Measurements from ENCODE around the gene MYOG.

The MYOG gene

DNA sequence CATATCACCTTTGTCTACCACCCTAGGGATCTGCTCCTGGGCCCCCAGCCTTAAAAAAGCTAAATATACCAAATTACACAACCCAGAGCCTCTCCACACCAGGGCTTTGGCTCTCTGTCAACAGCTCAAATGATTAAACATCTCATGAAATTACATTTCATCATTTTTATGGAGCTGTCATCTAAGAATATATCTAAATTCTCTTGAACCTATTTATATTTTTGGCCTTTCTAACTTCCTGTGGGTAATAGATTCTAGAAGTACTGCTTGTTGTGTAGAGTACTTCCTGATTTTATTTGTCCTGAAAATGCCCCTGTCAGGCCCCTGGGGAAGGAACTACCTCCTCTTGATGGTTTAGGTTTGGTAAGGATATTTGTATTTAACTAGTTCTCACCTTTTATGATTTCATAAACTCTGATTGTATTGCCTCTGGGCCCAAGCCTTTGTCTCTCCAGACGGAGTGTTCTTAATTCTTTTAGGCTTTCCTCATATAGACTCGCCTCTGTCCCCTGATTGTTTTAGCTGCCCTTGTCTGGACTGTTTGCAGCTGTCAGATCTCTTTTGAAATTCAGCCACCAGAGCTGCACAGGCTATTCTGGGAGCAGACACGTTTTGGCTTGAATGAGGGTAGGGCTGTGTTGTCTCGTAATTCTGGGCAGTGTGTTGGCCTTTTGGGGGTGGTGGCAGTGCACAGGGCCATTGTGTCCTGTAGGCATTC, 16.6 kb downstream of the MYOG start:
- DNase-seq, result peak in 1 of 2 experiments; percentile 57

DNA sequence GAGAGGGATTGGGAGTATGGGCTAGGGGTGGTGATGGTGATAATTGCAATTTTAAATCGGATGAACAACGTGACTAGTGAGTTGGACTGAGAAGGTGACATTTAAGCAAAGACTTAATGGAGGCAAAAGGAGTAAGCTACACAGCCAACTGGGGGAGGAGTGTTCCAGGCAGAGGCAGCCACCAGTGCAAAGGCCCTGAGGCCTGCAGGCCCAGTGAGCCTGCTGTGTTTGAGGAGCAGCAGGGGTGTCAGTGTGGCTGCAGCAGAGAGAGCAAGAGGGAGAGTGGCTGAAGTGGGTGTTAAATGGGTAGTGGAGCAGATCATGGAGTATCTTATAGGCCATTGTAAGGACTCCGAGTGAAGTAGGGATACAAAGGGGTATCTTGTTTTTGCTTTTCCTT, 18.8 kb downstream of the MYOG start:
- DNase-seq, result no peak

DNA sequence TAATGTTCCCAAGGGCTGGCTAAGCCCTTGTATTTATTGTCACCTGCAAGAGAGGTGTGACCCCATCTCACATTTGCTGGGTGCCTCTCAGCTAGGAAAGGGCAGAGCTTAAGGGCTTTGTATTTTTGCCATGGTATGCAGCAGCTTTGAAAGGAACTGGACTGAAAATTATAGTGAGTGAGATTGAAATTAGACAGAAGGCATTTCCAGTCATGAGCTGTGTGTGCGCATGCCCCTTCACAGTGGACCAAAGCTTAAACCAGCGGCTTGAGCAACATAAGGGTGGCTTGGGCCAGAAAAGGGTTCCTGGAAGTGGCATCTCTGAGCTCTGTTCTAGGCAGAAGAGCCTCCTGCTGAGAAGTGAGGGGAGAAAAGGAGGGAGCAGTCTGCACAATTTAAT, 19.8 kb downstream of the MYOG start:
- DNase-seq, result no peak

DNA sequence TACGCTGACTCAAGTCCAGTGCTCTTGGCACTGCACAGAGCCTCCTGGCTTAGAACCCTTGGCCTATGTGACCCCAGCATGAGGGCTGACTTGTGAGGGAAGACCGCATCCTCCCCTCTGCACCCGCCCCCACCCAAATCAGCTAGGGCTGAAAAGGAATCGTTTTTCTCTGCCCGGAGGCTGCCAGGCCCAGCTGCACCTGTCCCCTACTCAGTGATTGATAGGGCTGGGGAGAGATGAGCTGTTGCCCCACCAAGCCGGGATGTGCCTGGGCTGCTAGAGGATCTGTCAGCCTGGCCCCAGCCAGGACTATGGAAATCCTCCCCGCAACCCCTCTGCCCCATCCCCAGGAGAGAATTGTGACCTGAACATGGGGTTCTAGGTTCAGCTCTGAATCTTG, 20.6 kb downstream of the MYOG start:
- peak in 1 of 2 experiments; percentile 17 for DNase-seq

DNA sequence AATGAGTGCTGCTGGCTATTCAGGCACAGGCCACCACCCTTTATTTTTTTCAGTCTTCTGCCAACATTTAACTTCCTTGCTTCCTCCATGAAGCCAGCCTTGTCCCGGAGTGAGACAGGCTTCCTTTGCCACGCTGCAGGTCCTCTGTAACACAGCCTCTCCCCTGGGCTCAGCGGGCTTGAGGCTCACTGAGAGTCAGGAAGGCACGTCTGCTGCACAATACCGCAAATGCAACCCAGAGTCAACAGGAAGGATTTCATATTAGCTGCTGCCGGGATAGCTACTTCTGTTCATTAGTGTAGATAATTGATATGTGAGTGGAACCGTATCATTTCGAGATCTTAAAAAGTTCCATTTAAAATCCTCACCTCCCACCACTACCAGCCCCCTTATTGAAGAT, 22.5 kb downstream of the MYOG start:
- DNase-seq, result no peak

DNA sequence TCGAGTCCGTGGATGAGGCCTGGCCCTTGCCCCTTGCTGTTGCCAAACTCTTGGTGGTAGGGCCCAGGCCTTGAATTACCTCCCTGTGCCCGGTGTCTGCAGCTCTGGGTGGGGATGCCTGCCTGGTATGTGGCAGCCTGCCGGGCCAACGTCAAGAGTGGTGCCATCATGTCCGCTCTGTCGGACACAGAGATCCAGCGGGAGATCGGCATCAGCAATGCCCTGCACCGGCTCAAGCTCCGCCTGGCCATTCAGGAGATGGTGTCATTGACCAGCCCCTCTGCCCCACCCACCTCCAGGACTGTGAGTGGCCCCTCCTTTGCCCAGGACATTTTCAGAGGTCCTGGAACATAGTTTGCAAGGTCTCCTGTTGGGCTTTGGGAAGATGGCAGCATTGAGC, 25.7 kb downstream of the MYOG start:
- no peak for DNase-seq

DNA sequence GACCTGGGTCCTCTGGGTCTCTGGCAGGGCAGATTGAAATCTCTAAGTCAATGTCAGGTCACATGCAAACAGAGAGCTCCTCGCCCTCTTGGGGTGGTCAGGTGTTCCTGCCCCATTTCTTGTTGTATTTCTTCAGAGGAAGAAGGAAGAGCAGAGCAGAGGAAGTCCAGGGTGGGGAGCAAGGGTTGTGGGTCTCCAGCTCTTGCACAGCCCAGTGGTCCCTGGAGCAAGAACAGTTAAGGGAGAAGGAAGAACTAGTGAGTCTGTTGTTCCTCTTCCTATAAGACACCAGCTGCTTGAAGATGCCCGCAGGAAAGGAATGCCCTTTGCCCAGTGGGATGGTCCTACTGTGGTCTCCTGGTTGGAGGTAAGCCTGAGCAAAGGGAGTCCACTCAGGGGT, 26.3 kb downstream of the MYOG start:
- no peak for DNase-seq

DNA sequence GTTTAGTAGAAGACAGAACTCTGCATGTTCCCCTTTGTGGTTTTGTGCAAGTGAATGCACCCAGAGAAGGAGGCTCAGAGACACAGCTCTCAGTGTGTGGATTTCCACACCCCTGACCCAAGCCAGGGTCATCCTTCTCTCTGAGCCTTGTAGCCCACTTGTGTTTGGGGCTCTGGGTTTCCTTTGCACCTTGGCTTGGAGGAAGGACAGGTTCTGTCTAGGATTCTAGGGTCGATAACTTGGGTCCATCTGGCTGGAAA, 27.2 kb downstream of the MYOG start:
- no peak for DNase-seq

DNA sequence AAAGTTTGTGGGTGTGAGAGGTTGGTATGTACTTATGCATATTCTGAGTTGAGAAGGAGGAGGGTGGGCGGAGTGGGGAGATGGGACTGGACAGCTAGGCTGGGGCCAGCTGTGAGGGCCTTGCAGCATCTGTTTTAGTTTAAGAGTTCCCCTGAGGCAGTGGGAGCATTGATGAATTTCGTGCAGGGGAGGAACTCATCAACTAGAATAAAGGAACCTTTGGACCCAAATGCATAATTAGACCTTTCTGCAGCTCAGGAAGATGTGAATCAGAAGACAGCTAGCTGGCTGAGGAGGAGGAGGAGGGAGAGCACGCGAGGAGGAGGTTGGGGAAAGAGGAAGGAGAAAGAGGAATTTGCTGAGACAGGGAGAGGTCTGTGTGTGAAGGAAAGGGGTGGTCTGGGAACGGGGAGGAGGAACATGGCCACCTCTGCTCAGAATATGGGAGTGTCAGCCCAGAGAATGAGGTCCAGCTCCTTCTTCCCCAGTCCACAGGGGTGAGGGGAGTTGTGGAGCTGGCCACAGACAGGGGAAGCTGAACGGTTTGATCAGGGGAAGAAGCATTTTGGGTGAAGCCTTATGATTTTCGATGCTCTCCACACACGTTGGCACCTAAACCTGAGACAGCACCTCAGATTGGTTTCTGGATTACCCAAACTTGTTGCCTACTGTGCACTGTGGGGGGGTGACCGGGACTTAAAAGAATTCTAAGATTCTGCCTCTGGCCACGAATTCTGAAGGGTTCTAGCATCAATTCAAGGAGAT, 27.7 kb downstream of the MYOG start:
- no peak for DNase-seq

DNA sequence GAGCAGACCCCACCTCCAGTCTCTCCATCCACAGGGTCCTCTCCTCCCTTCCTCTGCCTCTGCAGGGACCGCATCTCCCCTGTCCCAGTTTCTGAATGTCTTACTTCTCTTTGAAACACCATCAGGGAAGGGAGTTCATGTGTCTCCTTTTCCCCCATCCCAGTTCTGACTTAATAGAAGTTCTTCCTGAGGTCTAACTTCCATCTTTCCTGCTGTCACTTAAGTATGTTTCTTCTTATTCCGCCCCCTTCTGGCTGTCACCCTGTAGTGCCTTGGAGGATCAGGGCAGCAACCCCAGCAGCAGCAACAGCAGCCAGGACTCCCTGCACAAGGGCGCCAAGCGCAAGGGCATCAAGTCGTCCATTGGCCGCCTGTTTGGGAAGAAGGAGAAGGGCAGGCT, 29.3 kb downstream of the MYOG start:
- DNase-seq, result no peak

DNA sequence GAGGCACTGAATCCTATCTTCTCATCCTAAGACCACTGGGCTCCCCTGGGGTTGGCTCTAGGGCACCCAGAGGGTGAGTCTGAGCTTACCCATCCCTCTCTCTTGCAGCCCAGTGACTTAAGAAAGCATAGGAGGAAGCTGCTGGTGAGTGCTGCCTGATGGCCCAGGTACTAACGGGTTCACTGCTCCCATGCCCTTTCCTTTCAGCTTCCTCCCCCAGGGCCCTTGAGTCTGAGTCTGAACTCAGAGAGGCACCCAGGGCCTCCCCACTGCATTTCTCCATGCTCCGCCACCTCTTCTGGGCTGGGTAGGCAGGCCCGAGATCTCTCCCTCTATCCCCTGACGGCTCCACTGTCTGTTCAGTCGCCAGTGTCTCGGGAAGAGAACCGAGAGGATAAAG, 29.8 kb downstream of the MYOG start:
- DNase-seq, result no peak

DNA sequence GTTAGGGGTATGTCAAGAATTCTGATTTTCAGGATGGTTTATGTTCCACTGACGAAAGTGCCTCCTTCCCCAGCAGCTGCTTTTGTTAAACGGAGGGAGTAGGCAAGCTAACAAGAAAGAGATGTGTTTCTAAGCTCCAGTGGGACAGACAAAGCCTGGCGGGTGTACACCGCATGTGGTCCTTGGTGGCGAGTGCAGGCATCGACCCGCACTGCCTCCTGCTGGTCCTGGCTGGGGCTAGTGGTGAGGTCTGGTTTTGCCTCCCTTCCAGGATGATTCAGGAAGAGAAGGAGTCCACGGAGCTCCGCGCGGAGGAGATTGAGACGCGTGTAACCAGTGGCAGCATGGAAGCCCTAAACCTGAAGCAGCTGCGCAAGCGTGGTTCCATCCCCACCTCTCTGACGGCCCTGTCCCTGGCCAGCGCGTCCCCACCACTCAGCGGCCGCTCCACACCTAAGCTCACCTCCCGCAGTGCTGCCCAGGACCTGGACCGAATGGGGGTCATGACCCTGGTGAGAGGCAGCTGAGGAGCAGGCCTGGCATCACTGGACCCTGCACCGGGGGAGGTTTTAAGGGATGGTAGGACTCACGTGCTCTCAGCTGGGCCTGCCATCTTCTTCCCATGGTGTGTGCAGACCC, 30.5 kb downstream of the MYOG start:
- DNase-seq, result no peak

DNA sequence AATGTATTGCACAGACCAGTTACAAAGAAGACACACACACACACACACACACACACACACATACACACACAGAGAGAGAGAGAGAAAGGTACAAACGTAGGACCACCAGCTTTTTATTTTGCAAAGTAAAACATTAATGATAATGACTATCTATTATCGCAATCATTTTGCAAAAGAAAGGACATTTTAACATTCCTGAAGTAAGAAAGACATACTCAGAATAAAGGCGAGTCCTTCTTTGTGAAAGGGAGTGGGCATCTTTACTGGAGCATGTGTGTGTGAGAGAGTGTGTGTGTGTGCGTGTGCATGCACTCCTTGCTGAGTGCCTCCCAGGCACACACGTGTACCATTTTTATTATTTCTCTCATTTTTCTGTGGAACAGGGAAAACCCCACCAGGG, 31.2 kb downstream of the MYOG start:
- no peak for DNase-seq

DNA sequence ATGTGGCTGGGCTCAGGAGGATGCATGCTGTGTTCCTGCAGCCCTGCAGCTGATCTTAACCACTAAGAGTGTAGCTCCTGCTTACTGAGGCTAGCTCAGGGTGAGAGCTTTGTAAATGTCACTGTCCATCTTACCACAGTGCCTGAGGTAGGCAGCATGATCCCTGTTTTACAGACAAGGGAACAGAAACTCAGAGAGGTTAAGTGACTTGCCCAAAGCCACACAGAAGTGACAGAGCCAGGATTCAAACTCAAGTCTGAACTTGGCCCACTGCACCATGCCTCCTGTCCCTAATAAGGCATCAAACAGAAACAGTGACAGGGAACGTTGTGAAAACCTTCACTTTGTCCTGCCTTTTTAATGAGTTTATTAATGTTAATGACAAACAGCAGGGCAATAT, 31.6 kb downstream of the MYOG start:
- no peak for DNase-seq

DNA sequence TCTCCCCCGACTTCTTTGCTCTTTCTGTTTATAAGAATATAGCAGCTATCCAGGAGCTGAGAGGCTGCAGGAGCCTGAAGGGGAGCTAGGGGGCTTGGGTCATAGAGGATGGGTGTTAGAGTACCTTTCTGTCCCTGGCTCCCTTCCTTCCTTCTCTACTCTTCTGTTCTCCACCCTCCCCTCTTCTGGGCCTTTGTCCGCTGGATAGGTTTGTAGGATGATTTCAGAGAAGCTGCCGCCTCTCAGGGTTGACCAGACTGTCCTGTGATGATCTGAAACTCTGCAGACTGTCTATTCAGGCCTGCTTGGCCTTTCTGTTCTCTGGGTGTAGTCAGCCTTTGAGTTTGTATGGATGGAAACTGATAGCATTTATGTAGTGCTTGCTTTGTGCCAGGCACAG, 33.2 kb downstream of the MYOG start:
- DNase-seq, result no peak

DNA sequence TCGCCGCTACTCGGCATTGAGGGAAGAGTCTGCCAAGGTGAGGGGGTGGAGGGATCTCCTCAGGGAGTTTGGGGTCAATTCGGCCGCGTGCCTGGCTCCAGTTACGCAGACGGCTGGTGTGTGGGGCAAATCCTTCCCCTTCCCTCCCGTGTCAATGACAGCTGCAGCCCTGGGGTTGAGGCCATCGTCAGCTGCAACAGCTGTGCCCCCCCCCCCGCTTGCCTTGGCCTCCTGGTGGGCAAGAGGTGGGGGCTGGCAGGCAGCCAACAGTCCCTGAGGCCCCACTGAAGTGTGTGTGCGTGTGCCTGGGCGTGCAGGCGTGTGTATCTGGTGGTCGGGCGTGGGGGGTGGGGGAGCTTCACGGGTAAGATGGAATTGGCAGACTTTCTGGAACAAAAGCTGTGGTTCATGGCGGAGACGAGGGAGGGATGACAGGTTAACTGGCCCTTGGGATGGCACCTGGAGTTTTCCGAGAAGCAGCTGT, 33.9 kb downstream of the MYOG start:
- peak; percentile 68 to 74 for DNase-seq

DNA sequence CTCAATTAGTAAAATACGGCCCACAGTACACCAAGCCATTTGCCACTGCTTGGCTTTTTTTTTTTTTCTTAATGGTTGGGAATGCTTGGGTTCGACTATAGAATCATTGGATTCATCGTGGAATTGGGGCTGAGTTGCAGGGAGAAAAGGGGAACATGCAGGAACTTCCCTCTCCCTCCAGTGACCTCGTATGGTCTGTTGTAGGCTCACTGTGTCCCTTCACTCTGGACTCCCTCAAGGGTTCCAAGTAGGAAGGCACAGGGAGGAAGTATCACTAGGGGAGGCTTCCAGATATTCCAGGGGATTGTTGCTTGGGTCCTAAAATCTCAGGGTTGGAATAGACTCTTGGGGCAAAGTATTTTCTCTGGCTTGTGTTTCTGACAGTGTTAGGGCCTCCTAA, 35.0 kb downstream of the MYOG start:
- DNase-seq, result no peak

DNA sequence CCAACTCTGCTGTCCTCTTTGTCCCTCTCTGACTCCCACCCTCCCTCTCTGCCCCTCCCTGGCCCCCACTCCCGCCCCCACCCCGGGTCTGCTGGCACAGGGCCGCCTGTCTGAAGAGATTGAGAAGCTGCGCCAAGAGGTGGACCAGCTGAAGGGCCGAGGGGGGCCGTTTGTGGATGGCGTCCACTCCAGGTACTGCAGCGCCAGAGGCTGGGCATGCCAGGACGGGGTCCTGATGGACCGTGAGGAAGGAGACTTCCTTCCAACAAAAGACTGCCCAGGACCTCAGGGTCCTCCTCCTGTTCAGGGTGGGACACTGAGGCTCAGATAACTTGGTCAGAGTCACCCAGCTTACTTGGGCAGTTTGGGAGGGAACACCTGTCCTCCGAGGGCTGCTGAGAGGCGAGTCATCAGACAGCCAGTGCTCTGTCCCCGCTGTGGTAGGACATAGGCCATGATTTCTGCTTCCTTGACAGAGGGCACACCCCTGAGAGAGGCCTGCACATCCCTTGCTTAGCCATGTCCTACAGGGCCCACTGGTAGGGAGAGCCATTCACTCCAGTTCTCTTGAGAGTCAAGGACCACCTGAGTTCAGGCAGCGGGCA, 36.1 kb downstream of the MYOG start:
- no peak for DNase-seq

DNA sequence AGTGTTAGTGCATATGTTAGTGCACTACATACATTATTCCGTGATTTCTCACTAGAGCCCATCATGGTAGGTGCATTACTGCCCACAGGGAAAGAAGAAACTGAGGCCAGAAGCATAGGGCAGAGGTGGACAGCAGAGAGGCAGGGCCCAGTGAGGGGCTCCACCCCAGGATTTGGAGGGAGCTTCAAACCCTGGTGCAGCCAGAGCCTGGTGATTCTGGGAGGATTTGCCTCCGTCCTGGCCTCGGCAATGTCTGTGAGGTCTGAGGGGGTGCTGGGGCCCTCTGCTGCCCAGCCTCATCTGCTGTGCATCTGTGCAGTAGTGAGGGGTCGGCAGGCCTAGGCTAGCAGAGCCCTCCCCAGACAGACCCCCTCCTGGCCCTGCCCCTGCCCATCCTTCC, 36.7 kb downstream of the MYOG start:
- DNase-seq, result no peak

DNA sequence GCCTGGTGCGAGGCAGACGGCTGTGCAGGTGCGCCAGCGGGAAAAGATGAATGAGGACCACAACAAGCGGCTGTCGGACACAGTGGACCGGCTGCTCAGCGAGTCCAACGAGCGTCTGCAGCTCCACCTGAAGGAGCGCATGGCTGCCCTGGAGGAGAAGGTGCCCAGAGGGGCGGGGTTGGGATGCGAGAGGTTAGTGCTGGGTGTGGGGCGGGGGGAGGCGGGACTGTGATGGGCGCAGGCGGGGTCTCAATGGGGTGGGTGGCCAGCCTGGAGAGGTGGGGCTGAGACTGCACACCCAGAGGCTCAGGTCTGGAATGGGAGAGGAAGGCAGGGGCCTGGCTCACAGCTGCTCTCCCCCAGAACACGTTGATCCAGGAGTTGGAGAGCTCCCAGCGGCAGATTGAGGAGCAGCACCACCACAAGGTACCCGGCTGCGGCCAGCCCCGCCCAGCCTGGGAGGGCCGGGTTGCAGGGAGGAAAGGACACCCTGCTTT, 37.2 kb downstream of the MYOG start:
- peak; percentile 4 to 28 for DNase-seq

DNA sequence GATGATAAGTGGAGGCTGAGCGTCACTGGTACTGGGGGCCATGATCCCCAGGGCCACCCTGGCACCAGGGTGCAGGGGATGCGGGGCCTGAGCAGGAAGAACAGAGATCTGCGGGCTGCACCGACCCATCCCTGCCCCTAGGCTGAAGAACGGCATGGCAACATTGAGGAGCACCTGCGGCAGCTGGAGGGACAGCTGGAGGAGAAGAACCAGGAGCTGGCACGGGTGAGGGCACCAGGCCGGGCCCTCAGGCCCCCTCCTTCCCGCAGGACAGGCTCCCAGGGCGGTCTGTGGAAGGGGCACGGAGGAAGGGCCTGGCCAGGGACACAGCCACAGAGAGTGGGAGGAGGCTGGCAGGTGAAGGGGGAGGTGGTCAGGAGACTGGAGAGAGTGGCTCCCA, 37.7 kb downstream of the MYOG start:
- DNase-seq, result peak; percentile 6 to 49

DNA sequence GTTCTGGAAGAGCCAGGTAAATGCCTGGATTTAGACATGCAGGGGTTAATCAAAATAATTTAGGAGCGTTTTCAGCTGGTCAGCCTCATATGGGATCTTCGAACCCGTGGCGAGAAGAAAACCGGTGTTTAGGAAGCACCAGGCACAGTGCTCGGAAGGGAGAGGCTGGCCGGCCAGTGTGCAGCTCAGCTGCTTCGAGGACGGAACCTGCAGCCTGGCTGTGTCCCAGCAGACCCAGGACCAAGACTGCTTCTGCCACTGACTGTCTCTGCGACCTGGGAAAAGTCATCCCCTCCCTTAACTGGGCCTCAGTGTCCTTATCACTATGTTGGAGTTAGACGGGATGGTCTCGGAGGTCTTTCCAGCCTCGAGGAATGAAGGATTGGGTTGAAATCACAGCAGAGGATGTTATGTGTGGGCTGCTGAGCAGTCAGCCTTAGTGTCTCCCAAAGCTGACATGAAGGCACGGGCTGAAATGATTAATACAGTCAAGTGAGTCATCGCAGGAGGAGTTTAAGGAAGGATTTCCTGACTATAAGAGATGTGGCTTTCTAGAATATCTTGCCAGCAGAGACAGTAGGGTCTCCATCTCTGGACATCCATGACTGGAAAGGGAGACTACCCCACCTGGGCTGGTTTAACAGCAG, 38.7 kb downstream of the MYOG start:
- no peak for DNase-seq

Measured in SHP77 (cell line).